ENCODE data around the gene KLK2.

Gene KLK2

GRCh38 chr19:50891253-50891625, 18.0 kb downstream of the KLK2 start:
- TF ChIP-seq TCF4 (CRISPR knock-in tag; IDR thresholded peaks at IDR 0.05; ENCODE audit: borderline replicate concordance) (no peak), POU6F1 (CRISPR knock-in tag; IDR thresholded peaks at IDR 0.05; ENCODE audit: borderline replicate concordance, low read depth) (no peak), ARNTL (CRISPR knock-in tag; IDR thresholded peaks at IDR 0.05; ENCODE audit: borderline replicate concordance, low read depth) (no peak), SNAI2 (CRISPR knock-in tag; IDR thresholded peaks at IDR 0.05) (no peak), ZC3H10 (CRISPR knock-in tag; IDR thresholded peaks at IDR 0.05) (no peak), ZFP3 (CRISPR knock-in tag; IDR thresholded peaks at IDR 0.05) (no peak), CSDC2 (CRISPR knock-in tag; IDR thresholded peaks at IDR 0.05) (no peak), BACH2 (CRISPR knock-in tag; IDR thresholded peaks at IDR 0.05; ENCODE audit: borderline replicate concordance) (no peak), GLIS3 (CRISPR knock-in tag; IDR thresholded peaks at IDR 0.05) (no peak), ZFP30 (CRISPR knock-in tag; IDR thresholded peaks at IDR 0.05) (no peak), PATZ1 (CRISPR knock-in tag; IDR thresholded peaks at IDR 0.05; ENCODE audit: borderline replicate concordance) (no peak), ISL1 (CRISPR knock-in tag; IDR thresholded peaks at IDR 0.05) (no peak), ESRRG (CRISPR knock-in tag; IDR thresholded peaks at IDR 0.05) (no peak), OSR1 (CRISPR knock-in tag; IDR thresholded peaks at IDR 0.05) (no peak), ZNF565 (CRISPR knock-in tag; conservative IDR thresholded peaks at IDR 0.05; ENCODE audit: low read depth) (no peak), TOX (CRISPR knock-in tag; IDR thresholded peaks at IDR 0.05; ENCODE audit: borderline replicate concordance) (no peak), CSRNP3 (CRISPR knock-in tag; IDR thresholded peaks at IDR 0.05) (no peak)
- no peak for ATAC-seq

GRCh38 chr19:50893047-50893736, 20.0 kb downstream of the KLK2 start:
- no peak for TF ChIP-seq ZFP30 (CRISPR knock-in tag; IDR thresholded peaks at IDR 0.05)
- no peak for TF ChIP-seq PPARA (CRISPR knock-in tag; IDR thresholded peaks at IDR 0.05; ENCODE audit: borderline replicate concordance)
- no peak for TF ChIP-seq RARB (CRISPR knock-in tag; IDR thresholded peaks at IDR 0.05)
- TF ChIP-seq ESRRG (CRISPR knock-in tag; IDR thresholded peaks at IDR 0.05) = no peak
- no peak for TF ChIP-seq ARNTL (CRISPR knock-in tag; IDR thresholded peaks at IDR 0.05; ENCODE audit: borderline replicate concordance, low read depth)
- no peak for TF ChIP-seq TSHZ2 (CRISPR knock-in tag; IDR thresholded peaks at IDR 0.05)
- TF ChIP-seq ZNF70 (CRISPR knock-in tag; IDR thresholded peaks at IDR 0.05) = no peak
- no peak for TF ChIP-seq CSRNP3 (CRISPR knock-in tag; IDR thresholded peaks at IDR 0.05)
- TF ChIP-seq CSDC2 (CRISPR knock-in tag; IDR thresholded peaks at IDR 0.05) = no peak
- TF ChIP-seq PATZ1 (CRISPR knock-in tag; IDR thresholded peaks at IDR 0.05; ENCODE audit: borderline replicate concordance) = no peak
- no peak for TF ChIP-seq ZNF8 (CRISPR knock-in tag; IDR thresholded peaks at IDR 0.05)
- peak; percentile 49; the same call in 1 of the 3 replicates for ATAC-seq

Measured in SK-N-SH treated with all-trans-retinoic acid at 6 μM for 48 hours (cell line).